Mucosa of rectum (tissue), 2 donors: ENCODE measurements around the gene HRAS.

Experiments
- H3K27ac ChIP-seq, 2 donors: one replicate each; pipeline ENCODE4 v1.7.0; 2013; ENCODE audit warnings: inconsistent platforms in 2 of 2, low read depth in 2 of 2, low read length in 2 of 2
- H3K27me3 ChIP-seq, 2 donors: one replicate each; pipeline ENCODE4 v1.7.0; 2013; ENCODE audit warnings: low read length in 2 of 2; ENCODE audit not compliant: control insufficient read depth in 2 of 2, insufficient read depth in 2 of 2
- H3K36me3 ChIP-seq, 2 donors: one replicate each; pipeline ENCODE4 v1.7.0; 2013; ENCODE audit warnings: low read length in 2 of 2; ENCODE audit not compliant: control insufficient read depth in 2 of 2, insufficient read depth in 2 of 2
- H3K4me1 ChIP-seq, 2 donors: one replicate each; pipeline ENCODE4 v1.7.0; 2013; ENCODE audit warnings: low read length in 2 of 2, mild to moderate bottlenecking in 1 of 2; ENCODE audit not compliant: control insufficient read depth in 2 of 2, insufficient read depth in 2 of 2
- H3K4me3 ChIP-seq, 2 donors: one replicate each; pipeline ENCODE4 v1.7.0; 2013; ENCODE audit warnings: low read length in 2 of 2
- H3K9ac ChIP-seq, 2 donors: one replicate each; pipeline ENCODE4 v1.7.0; 2013; ENCODE audit warnings: low read length in 2 of 2, low read depth in 1 of 2, mild to moderate bottlenecking in 1 of 2
- H3K9me3 ChIP-seq, 2 donors: one replicate each; pipeline ENCODE4 v1.7.0; 2013; ENCODE audit warnings: low read length in 2 of 2; ENCODE audit not compliant: control insufficient read depth in 2 of 2
- donor health status: healthy.
- donor health status: Normal muscosa, but diverticular disease.

Gene HRAS

GRCh38 chr11:508956-509355 is 26.4 kb downstream of the HRAS start:
- no peaks in the 10 kb centered on the region for H3K9me3 ChIP-seq
- H3K27ac ChIP-seq = no peak overlapping the region
- H3K9ac ChIP-seq = no peak overlapping the region
- peaks cover 0 to 6% of the 10 kb centered on the region in 2 donors for H3K36me3 ChIP-seq
- no peaks in the 10 kb centered on the region for H3K27me3 ChIP-seq
- no peak overlapping the region for H3K4me3 ChIP-seq
- H3K4me1 ChIP-seq = peaks cover 19 to 27% of the 10 kb centered on the region in 2 donors

GRCh38 chr11:507727-508515 is 27.5 kb downstream of the HRAS start:
- peaks cover 0 to 6% of the 10 kb centered on the region in 2 donors for H3K36me3 ChIP-seq
- peak overlapping the region; percentile 63 to 100 for H3K27ac ChIP-seq
- peak overlapping the region; percentile 6 to 44 for H3K9ac ChIP-seq
- H3K27me3 ChIP-seq = no peaks in the 10 kb centered on the region
- H3K4me1 ChIP-seq = peaks cover 24 to 29% of the 10 kb centered on the region in 2 donors
- H3K4me3 ChIP-seq = peak overlapping the region; percentile 56 to 66
- H3K9me3 ChIP-seq = no peaks in the 10 kb centered on the region

GRCh38 chr11:506995-507726 is 28.2 kb downstream of the HRAS start, which contains the start of gene RNH1:
Gene RNH1, minus strand, starts transcription at chr11:507242. Its CDS starts 5,080 bp downstream, at chr11:502162.
- Histone ChIP-seq H3K9ac (peak within 1 kb of the TSS; percentile 96 to 100), H3K27ac (peak within 1 kb of the TSS; percentile 100), H3K4me3 (peak within 1 kb of the TSS; percentile 91 to 96), H3K9me3 (no peaks in the 10 kb centered on the region), H3K27me3 (no peaks in the 10 kb centered on the region), H3K4me1 (peaks cover 26 to 33% of the 10 kb centered on the region in 2 donors), H3K36me3 (peaks cover 0 to 6% of the 10 kb centered on the region in 2 donors)

GRCh38 chr11:506238-506994 is 29.0 kb downstream of the HRAS start:
- H3K4me1 ChIP-seq = peaks cover 26 to 33% of the 10 kb centered on the region in 2 donors
- H3K9ac ChIP-seq = peak overlapping the region; percentile 96 to 100
- no peaks in the 10 kb centered on the region for H3K9me3 ChIP-seq
- H3K4me3 ChIP-seq = peak overlapping the region; percentile 91 to 96
- H3K36me3 ChIP-seq = peaks cover 0 to 9% of the 10 kb centered on the region in 2 donors
- H3K27me3 ChIP-seq = no peaks in the 10 kb centered on the region
- peak overlapping the region; percentile 100 for H3K27ac ChIP-seq

- peak overlapping the region in 1 of 2 donors; percentile 68 for H3K27ac ChIP-seq
Measured at GRCh38 chr11:504994-505344, 30.4 kb downstream of the HRAS start.

GRCh38 chr11:504053-504993 is 31.1 kb downstream of the HRAS start:
- peaks cover 26 to 33% of the 10 kb centered on the region in 2 donors for H3K4me1 ChIP-seq
- H3K9me3 ChIP-seq = no peaks in the 10 kb centered on the region
- peak overlapping the region; percentile 59 to 65 for H3K4me3 ChIP-seq
- H3K27me3 ChIP-seq = no peaks in the 10 kb centered on the region
- peak overlapping the region; percentile 52 to 68 for H3K27ac ChIP-seq
- H3K9ac ChIP-seq = peak overlapping the region; percentile 38 to 63
- peaks cover 12 to 25% of the 10 kb centered on the region in 2 donors for H3K36me3 ChIP-seq

More at GRCh38 chr11:504994-505344, 30.4 kb downstream of the HRAS start:
- Histone ChIP-seq H3K4me3 (peak overlapping the region; percentile 59 to 91), H3K9me3 (no peaks in the 10 kb centered on the region), H3K27me3 (no peaks in the 10 kb centered on the region), H3K9ac (peak overlapping the region in 1 of 2 donors; percentile 63), H3K4me1 (peaks cover 26 to 33% of the 10 kb centered on the region in 2 donors), H3K36me3 (peaks cover 7 to 20% of the 10 kb centered on the region in 2 donors)

- Histone ChIP-seq H3K9me3 (no peaks in the 10 kb centered on the region), H3K9ac (peak overlapping the region; percentile 38 to 63), H3K4me1 (peaks cover 26 to 33% of the 10 kb centered on the region in 2 donors), H3K27me3 (no peaks in the 10 kb centered on the region), H3K36me3 (peaks cover 21 to 31% of the 10 kb centered on the region in 2 donors), H3K27ac (peak overlapping the region; percentile 48 to 68), H3K4me3 (peak overlapping the region; percentile 51 to 59)
Measured at GRCh38 chr11:503179-503981, 32.0 kb downstream of the HRAS start.

GRCh38 chr11:502288-503178 is 32.8 kb downstream of the HRAS start:
- Histone ChIP-seq H3K36me3 (peaks cover 29 to 39% of the 10 kb centered on the region in 2 donors), H3K4me3 (no peak overlapping the region), H3K9me3 (no peaks in the 10 kb centered on the region), H3K27ac (no peak overlapping the region), H3K27me3 (no peaks in the 10 kb centered on the region), H3K4me1 (peaks cover 26 to 30% of the 10 kb centered on the region in 2 donors), H3K9ac (no peak overlapping the region)
